Keratinocyte (primary cell): ENCODE data around the gene GPAT3. TPM values are rescaled to one million over a fixed set of nuclear protein-coding genes. Genes with fewer than 3 reads are reported as not detected.

Experiments used
- DNase-seq: peaks from one replicate; pipeline ENCODE4 v3.0.0-alpha.2; 2011; ENCODE audit warnings: low read depth, missing footprints, low spot score
- FAIRE-seq: peaks from 2 replicates; lab custom pipeline; 2011; peaks lifted over from hg19 to GRCh38; lab: Jason Lieb, UNC
- H2AFZ ChIP-seq: 2 replicates; pipeline ENCODE4 v1.6.0; 2012; ENCODE audit warnings: low read length, control low read depth, inconsistent platforms; ENCODE audit not compliant: control insufficient read depth
- H3K27ac ChIP-seq: 2 replicates; pipeline ENCODE4 v1.5.1; 2011; ENCODE audit warnings: low read length; ENCODE audit not compliant: control insufficient read depth, insufficient read depth
- H3K27me3 ChIP-seq: 3 replicates; pipeline ENCODE4 v1.6.0; 2011; ENCODE audit warnings: low read length; ENCODE audit not compliant: control insufficient read depth, insufficient read depth; ENCODE audit errors: extremely low read depth
- H3K36me3 ChIP-seq, 2 experiments: 2 replicates in 1 of 2; 3 replicates in 1 of 2; pipeline ENCODE4 v1.5.1; 2011; ENCODE audit warnings: low read length in 2 of 2, mild to moderate bottlenecking in 1 of 2; ENCODE audit not compliant: control insufficient read depth in 2 of 2, insufficient read depth in 2 of 2; ENCODE audit errors: extremely low read depth in 1 of 2
- H3K4me1 ChIP-seq: 3 replicates; pipeline ENCODE4 v1.5.1; 2011; ENCODE audit warnings: low read length; ENCODE audit not compliant: control insufficient read depth, insufficient read depth; ENCODE audit errors: extremely low read depth
- H3K4me2 ChIP-seq: 3 replicates; pipeline ENCODE4 v1.6.0; 2011; ENCODE audit warnings: low read depth, low read length; ENCODE audit not compliant: control insufficient read depth, insufficient read depth; ENCODE audit errors: extremely low read depth
- H3K4me3 ChIP-seq, 3 experiments: fragments of 200-600 bp in 1 of 3; sonication (generic) in 1 of 3; 2 replicates in 2 of 3; 3 replicates in 1 of 3; pipeline ENCODE4 v1.5.1; 2011 to 2016; ENCODE audit warnings: low read length in 3 of 3, mild to moderate bottlenecking in 3 of 3, control low read depth in 2 of 3, inconsistent platforms in 1 of 3, low read depth in 1 of 3, mixed read lengths in 1 of 3, mixed run types in 1 of 3, moderate library complexity in 1 of 3; ENCODE audit not compliant: control insufficient read depth in 2 of 3, insufficient read depth in 2 of 3; ENCODE audit errors: extremely low read depth in 1 of 3
- H3K79me2 ChIP-seq: 2 replicates; pipeline ENCODE4 v1.6.0; 2012; ENCODE audit warnings: low read length; ENCODE audit not compliant: control insufficient read depth, insufficient read depth
- H3K9ac ChIP-seq: 3 replicates; pipeline ENCODE4 v1.6.0; 2011; ENCODE audit warnings: low read length; ENCODE audit not compliant: control insufficient read depth, insufficient read depth; ENCODE audit errors: extremely low read depth
- H3K9me1 ChIP-seq: 3 replicates; pipeline ENCODE4 v1.6.0; 2011; ENCODE audit warnings: low read length; ENCODE audit not compliant: control insufficient read depth, insufficient read depth; ENCODE audit errors: extremely low read depth
- H3K9me3 ChIP-seq: 2 replicates; pipeline ENCODE4 v1.5.1; 2012; ENCODE audit warnings: low read depth, low read length; ENCODE audit not compliant: control insufficient read depth
- H4K20me1 ChIP-seq: 3 replicates; pipeline ENCODE4 v1.6.0; 2011; ENCODE audit warnings: low read length; ENCODE audit not compliant: control insufficient read depth, insufficient read depth; ENCODE audit errors: extremely low read depth
- CTCF ChIP-seq, 3 experiments: IDR thresholded peaks in 1 of 3; conservative IDR thresholded peaks in 1 of 3; optimal IDR thresholded peaks in 1 of 3; 2 replicates in 2 of 3; 3 replicates in 1 of 3; pipeline versions ENCODE3 to v1.5.1; 2011; ENCODE audit warnings: low read length in 3 of 3, mild to moderate bottlenecking in 3 of 3, moderate library complexity in 2 of 3, control low read depth in 1 of 3, inconsistent platforms in 1 of 3; ENCODE audit not compliant: insufficient read depth in 2 of 3; ENCODE audit errors: extremely low read depth in 1 of 3
- EZH2 ChIP-seq: IDR thresholded peaks from one replicate; pipeline ENCODE4 v1.6.1; 2012; ENCODE audit warnings: inconsistent platforms, mild to moderate bottlenecking, low read length, moderate library complexity
- dilution Hi-C: fragments of 300-500 bp; cut with MboI; formaldehyde crosslinking; loops from one replicate; pipeline ENCODE4 v1.7.0; 2020; ENCODE audit warnings: low sequenced_read_pairs; ENCODE audit not compliant: extremely low pct_ligation_motif_present
- polyA plus RNA-seq, 5 experiments: library from polyadenylated mRNA; depleted of rRNA in 3 of 5; stranded (reverse) in 3 of 5; stranded (forward) in 1 of 5; unstranded in 1 of 5; fragments of >200 nt; gene quantifications; 1 replicate in 1 of 5; 2 replicates in 3 of 5; 3 replicates in 1 of 5; pipeline versions ENCODE4 v1.2.1 to v1.2.3, GENCODE V29; 2011 to 2012; ENCODE audit warnings: missing spikeins in 2 of 5, low read depth in 1 of 5, low replicate concordance in 1 of 5

Gene GPAT3
- polyA plus RNA-seq, 1 donor (not counting 4 experiments of a cell fraction or from before 2014, with no cell fraction given): 2.4 TPM

GRCh38 chr4:83626245-83626836 lies 90.4 kb downstream of the GPAT3 start:
- TF ChIP-seq EZH2 (no peak), CTCF (optimal IDR thresholded peaks at IDR 0.05 in 1 of 3, IDR thresholded peaks at IDR 0.05 in 1 of 3, conservative IDR thresholded peaks at IDR 0.05 in 1 of 3; ENCODE audit: extremely low read depth in 1 of 3, insufficient read depth in 2 of 3, low read length in 3 of 3) (no peak)
- no peaks in the 10 kb centered on the region for H3K79me2 ChIP-seq
- H2AFZ ChIP-seq: no peak overlapping the region
- peaks cover 6% of the 10 kb centered on the region for H3K9me3 ChIP-seq
- H3K9me1 ChIP-seq: no peaks in the 10 kb centered on the region
- no peaks in the 10 kb centered on the region for H3K36me3 ChIP-seq
- no peaks in the 10 kb centered on the region for H4K20me1 ChIP-seq
- peaks cover 5% of the 10 kb centered on the region for H3K4me1 ChIP-seq
- H3K9ac ChIP-seq: no peak overlapping the region
- no peak overlapping the region for H3K4me2 ChIP-seq
- no peak for DNase-seq
- no peak overlapping the region for H3K4me3 ChIP-seq
- no peak overlapping the region for H3K27ac ChIP-seq
- H3K27me3 ChIP-seq: no peaks in the 10 kb centered on the region
- dilution Hi-C loops: no loop called here
- FAIRE-seq: no peak

- dilution Hi-C loops: loop anchor here (10.0 kb wide), 1 partner anchor 125 kb away; no protein-coding TSS in a partner anchor
- peak; percentile 50 for DNase-seq
- Histone ChIP-seq H3K4me2 (peak overlapping the region; percentile 9), H3K27ac (no peak overlapping the region), H3K9me3 (no peaks in the 10 kb centered on the region), H3K79me2 (no peaks in the 10 kb centered on the region), H3K9ac (no peak overlapping the region), H2AFZ (no peak overlapping the region), H3K9me1 (no peaks in the 10 kb centered on the region), H3K27me3 (no peaks in the 10 kb centered on the region), H3K4me1 (peaks cover 5% of the 10 kb centered on the region), H3K36me3 (no peaks in the 10 kb centered on the region), H4K20me1 (no peaks in the 10 kb centered on the region), H3K4me3 (no peak overlapping the region)
- peak; percentile 87 for FAIRE-seq
- TF ChIP-seq CTCF (optimal IDR thresholded peaks at IDR 0.05 in 1 of 3, IDR thresholded peaks at IDR 0.05 in 1 of 3, conservative IDR thresholded peaks at IDR 0.05 in 1 of 3; ENCODE audit: extremely low read depth in 1 of 3, insufficient read depth in 2 of 3, low read length in 3 of 3): no peak
- no peak for TF ChIP-seq EZH2
Measured at GRCh38 chr4:83629945-83630721, 94.2 kb downstream of the GPAT3 start.
